GOT3 (cell line): ENCODE measurements around the gene PDXK.

ENCODE experiments used
- DNase-seq: peaks from one replicate; lab custom pipeline; 2025; ENCODE audit warnings: mixed read lengths; lab: John Stamatoyannopoulos, UW

Gene PDXK

DNA sequence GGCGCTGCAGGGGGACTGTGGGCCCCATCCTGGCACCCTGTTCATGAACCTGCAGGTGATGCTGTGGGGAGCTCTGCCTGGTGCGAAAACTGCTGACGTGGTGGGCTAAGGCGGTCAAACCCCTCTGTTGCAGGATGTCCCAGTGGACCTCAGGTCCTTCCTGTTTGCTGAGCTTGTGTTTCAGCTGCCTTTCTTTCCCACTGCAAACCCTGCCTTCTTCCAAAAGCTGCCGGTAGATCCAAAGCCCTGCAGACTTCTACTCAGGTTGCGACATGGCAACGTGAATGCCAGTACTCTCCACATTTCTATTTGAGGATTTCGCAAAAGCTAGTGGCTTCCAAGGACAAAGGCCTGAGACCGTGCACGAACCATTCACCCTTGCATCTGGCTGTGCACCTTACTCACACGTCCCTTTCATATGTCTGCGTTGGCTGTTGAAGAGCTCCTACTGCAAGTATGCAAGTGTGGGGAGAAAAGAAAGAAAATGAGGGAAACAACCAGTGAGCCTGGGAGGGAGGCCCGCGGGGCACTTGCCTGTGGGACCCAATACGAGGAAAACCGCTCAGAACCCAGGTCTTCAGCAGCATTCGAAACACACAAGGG lies 64.3 kb downstream of the PDXK start:
- DNase-seq: no peak

DNA sequence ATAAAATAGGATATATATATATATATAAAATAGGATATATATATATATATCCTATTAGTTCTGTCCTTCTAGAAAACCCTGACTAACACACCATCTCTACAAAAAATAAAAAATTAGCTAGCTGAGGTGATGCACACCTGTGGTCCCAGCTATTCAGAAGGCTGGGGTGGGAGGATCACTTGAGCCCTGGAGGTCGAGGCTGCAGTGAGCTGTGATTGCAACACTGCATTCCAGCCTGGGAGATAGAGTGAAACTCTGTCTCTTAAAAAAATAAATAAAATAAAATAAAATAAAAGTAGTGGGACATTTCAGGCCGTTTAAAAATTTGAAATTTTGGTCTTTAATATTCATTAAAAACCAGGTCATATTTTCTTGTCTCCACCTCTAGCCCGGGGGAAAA lies 66.2 kb downstream of the PDXK start:
- no peak for DNase-seq

DNA sequence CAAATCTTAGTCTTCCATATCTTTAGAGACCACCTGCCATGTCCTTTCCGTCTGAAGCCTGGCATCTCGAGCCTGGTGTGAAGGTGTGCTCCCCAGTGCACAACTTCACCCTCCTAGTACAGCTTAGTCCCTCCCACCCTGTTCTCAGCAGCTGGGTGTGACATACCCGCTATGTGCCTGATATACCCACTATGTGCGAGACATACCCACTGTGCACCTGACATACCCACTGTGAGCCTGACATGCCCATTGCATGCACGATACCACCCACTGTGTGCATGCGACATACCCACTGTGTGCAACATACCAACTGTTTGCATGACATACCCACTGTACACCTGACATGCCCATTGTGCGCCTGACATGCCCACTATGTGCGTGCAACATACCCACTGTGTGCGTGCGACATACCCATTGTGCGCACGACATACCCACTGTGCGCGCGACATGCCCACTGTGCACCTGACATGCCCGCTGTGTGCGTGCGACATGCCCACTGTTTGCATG lies 67.4 kb downstream of the PDXK start:
- no peak for DNase-seq

DNA sequence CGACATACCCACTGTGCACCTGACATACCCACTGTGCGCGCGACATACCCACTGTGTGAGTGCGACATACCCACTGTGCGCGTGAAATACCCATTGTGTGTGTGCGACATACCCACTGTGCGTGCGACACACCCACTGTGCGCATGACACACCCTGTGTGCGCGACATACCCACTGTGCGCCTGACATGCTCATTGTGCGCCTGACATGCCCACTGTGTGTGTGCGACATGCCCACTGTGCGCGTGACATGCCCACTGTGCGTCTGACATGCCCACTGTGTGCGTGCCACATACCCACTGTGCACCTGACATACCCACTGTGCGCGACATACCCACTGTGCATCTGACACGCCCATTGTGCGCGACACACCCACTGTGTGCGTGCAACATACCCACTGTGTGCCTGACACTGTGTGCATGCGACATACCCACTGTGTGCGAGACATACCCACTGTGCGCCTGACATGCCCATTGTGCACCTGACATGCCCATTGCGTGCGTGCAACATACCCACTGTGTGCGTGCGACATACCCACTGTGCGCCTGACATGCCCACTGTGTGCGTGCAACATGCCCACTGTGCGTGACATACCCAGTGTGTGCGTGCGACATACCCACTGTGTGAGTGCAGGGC lies 68.0 kb downstream of the PDXK start:
- DNase-seq: no peak

DNA sequence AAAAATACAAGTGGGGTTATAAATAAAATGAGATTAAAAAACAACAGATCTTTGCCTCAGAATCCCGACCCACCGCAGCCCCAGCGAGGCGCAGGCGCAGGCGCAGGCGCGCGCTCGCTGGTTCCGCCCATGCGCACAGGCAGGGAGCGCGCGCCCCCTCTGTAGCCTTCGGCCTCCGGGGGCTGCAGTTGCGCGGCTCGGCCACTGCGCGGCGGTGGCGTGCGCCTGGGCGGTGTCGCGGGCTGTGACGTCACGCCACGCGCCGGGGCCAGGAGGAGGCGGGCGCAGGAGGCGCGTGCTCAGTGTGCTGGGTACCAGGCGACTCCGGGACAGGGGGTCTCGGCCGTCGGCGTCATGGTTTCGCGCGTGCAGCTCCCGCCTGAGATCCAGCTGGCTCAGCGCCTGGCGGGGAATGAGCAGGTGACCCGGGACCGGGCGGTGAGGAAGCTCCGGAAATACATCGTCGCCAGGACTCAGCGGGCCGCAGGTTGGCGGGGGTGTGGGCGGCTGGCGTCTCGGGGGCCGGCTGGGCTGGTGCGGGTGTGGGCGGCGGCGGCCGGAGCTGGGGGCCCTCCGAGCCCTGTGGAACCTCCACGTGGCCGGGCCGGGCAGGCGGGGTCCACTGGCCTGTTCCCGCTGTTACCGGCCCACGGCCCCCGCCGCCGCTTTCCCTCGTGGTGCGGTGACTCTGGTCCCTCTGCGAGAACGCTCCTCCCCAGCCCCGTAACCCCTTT lies 70.5 kb downstream of the PDXK start, which contains the start of gene RRP1:
Gene RRP1, plus strand, starts transcription at position 302 of the 734 bp plus-strand sequence. Its CDS starts 53 bp downstream, at position 355.
- peak; percentile 81 for DNase-seq

DNA sequence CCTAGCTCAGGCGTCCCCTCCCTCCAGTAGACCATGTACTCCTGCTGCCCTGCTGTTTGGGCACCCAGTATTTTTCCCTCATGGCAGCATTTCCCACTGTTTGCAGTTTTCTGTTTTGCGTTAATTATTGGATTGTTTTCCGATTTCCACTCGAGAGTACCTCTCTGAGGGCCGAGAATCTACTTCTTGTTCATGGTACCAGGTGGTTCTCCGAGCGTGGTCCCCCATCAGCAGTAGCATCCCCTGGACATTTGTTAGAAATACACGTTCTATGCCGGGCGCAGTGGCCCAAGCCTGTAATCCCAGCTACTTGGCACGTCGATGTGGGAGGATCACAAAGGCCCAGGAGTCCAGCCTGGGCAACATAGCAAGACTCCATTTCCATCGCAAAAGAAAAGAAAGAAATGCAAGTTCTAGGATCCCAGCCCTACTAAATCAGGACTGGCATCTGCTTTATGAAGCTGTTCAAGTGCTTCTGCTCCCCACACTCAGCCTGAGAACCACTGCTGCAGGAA lies 71.1 kb downstream of the PDXK start:
- DNase-seq: no peak

DNA sequence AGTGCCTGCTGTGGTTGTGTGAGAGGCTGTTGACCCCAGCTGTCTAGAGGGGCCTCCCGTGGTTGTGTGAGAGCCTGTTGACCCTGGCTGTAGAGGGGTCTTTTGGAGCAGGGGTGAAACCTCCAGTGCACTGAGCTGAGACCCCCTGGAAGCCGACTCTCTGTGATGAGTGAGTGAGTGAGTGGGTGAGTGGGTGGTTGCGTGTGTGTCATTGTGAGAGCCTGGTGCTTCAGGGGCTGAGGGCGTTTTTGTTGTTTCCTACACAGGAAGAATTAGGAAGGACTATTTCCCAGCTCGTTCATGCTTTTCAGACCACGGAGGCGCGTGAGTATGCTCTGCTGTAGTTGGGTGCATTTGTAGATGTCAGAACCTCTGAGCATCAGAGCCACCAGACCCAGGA lies 73.5 kb downstream of the PDXK start:
- DNase-seq: no peak

DNA sequence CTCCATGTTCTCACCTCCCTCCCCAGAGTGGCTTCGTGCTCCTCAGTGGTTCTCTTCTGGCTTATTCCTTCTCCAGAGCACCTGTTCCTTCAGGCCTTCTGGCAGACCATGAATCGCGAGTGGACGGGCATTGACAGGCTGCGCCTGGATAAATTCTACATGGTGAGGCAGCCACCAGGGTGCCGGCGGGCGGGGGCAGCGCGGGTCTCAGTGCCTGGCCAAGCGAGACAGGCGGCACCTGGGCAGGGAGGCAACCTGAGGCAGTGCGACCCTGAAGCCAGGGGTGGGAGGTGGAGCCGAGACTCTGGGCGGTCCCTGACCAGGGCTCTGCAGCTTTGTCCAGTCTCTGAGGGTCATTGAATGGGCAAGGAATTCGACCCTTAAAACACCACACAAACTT lies 74.3 kb downstream of the PDXK start:
- no peak for DNase-seq

DNA sequence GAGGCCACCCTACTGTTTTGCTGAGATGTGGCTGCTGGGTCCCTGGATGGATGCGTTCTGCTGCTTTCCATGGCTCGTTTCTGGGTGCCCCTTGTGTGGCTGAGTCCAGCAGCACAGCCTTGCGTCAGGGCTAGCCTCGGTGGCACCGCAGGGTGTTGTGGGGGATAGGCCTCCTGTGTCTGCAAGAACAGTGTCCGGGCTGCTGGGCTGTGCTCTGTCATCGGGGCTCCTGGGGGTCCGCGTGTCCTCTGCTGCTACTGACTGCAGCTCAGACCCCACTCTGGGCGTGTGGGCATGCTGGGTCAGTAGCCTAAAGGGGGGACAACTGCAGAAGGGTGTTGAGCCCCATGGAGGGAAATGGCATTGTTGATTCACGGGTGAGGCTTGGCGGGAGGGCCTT lies 75.4 kb downstream of the PDXK start:
- no peak for DNase-seq

DNA sequence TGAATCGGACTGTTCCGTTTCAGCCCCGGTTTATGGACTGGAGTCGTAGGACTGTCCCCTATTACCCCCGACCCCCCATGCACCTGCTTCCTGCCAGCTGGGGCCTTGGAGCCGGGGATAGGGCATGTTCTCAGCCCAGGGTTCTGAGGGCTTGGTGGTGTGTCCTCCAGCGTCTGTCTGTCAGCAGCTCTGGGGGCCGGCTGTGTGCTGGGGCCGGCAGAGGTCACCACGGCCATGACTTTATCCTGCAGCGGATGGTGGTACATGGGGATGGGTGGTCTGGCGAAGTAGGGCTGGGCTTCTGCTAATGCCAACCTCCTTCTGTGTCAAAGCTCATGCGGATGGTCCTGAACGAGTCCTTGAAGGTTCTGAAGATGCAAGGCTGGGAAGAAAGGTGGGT lies 75.9 kb downstream of the PDXK start:
- no peak for DNase-seq

DNA sequence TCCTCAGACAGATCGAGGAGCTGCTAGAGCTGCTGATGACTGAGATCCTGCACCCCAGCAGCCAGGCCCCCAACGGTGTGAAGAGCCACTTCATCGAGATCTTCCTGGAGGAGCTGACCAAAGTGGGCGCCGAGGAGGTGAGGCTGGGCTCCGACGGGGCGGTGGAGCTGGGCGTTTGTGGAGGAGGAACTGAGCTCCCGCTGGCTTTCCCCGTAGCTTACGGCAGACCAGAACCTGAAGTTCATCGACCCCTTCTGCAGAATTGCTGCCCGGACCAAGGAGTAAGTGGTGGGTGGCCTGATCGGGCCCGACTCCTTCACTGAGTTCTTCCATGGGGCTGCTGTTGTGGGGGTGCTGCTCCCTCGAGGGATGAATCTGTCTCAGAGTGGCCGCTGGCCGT lies 78.5 kb downstream of the PDXK start:
- no peak for DNase-seq

DNA sequence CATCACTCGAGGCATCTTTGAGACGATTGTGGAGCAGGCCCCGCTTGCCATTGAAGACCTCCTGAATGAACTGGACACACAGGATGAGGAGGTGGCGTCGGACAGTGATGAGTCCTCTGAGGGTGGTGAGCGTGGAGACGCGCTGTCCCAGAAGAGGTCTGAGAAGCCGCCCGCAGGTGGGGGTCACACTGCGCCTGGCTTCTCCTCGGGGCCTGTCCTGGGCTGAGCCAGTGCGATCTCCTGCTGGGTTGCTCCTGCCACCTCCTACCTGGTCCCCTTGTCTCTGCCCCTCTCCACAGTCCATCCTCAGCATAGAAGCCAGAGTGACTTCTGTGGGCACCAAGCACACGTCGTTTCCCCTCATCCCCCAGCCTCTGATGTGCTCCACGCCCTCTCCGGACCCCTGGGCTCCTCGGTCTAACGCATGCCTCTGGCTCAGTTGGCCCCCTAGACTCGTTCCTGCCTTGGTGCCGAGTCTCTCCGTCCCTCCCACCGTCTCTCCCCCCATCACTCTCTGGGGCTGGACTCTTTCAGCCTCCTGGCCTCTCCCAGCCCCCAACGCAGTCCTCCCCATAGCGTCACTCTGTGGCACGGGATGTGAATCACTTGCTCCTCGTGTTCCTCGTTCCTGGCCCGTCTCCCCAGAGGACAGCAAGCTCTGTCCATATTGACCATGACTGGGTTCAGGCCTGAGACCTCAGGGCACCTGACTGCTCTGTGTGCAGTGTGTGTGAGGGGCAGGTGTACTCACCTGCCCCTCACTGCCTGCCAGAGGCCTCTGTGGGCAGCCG lies 79.2 kb downstream of the PDXK start:
- no peak for DNase-seq

DNA sequence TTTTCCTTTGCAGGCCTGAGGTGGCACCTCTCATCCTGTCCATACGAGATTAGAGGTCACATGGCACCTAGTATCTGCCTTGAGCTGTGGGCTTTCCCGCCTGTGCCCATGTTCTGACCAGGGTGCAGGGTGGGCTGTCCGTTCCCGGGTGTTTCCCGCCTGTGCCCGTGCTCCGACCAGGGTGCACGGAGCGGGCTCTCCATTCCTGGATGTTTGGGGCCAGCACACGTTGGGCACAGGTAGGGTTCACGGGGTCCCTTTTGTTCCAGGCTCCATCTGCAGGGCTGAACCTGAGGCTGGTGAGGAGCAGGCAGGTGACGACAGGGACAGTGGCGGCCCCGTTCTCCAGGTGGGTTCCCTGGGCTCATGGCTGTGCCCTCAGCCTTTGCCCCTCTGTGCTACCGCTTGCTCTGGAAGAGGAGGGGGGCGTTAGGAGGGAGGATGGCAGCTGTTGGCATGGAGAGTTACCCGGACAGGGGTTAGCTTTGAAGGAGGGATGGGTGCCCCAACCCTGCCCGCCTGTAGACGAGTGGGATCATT lies 80.4 kb downstream of the PDXK start:
- DNase-seq: no peak

DNA sequence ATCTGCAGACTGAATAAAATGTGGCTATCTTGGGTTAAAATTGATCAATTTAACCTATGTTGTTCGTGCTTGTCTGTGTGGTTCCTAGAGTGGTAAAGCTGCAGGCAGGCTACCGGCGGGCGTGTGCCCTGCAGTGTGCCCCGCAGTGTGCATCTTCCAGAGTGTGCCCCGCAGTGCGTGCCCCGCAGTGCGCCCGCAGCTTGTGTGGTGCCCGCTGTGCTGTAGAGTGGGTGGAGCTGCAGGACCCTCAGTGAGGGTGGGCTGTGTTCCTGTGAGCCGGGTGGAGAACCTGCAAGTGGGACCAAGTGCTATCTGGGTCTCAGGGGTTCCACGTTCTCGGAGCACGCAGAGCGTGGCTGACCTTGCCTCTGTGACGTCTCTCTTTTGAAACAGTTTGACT lies 81.2 kb downstream of the PDXK start:
- no peak for DNase-seq

DNA sequence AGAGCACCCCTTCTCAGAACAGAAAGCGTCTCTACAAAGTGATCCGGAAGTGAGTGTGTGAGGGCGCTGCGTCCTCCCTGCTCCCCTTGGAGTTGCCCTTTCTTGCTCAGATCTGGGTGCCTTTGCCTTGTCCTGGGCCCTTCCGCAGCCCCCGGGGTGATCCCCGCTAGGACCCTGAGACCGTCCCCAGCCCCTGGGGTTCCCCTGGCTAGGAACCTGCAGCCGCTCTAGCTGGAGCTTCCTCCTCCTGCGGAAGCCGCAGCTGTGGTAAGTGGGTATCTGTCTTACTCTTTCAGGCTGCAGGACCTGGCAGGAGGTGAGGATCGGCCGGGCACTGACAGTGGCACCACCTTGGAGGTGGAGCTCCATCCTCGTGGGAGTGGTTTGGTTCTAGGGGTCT lies 81.6 kb downstream of the PDXK start:
- DNase-seq: no peak

DNA sequence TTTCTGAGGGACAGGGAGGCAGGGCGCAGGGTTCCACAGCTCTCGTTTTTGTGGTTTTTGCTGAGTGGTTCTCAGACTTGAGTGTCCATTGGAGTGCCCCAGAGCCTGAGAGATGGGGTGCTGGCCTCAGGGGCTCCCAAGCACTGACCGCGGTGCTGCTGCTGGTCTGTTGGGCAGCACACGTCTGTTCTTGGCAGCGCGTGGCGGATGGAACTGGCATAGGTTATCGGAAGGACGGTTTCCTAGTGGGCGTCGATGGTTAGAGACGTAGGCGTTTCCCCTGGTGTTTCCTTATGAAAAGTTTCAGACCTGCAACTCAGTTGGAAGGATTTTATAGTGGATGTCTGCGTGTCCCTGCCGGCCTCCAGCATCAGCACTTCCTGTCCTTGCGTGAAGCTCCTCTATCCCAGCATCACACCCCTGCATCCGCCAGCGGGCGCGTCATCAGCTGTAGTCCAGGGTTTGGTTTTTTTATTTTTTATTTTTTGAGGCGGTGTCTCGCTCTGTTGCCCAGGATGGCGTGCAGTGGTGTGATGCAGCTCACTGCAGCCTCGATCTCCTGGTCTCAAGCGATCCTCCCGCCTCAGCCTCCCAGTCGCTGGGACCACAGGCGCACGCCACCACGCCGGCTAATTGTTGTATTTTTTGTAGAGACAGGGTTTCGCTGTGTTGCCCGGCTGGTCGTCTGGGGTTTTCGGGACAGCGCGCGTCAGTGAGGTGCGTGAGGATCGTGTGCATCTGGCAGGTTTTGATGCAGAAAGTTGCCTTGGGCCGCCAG lies 82.3 kb downstream of the PDXK start:
- no peak for DNase-seq

DNA sequence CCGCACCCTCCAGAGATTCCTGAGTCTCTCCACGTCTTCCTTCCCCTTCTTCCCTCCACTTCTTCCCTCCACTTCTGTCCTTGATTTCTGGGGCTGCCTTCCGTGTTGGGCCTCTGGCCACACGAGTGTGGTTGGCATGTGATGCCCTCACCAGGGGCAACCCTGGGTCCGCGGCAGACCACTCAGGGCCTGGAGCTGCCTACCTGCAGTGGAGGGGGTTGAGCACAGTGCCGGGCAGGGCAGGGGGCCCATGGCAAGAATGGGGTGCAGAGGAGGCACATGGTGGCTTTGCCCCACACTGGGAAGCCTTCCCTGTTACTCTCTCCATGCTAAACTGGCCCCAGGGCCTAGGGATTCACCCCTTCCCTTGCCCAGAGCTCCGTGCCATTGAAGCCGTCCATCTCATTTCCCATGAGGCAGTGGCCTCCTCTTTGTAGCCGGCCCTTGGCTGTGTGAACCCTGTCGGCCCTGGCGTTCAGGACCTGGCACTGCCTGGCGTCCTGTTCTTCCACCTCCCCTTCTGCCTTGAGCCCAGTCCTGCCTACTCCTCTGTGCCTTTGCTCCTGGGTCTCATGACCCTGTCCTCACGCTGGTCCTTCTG lies 83.9 kb downstream of the PDXK start:
- no peak for DNase-seq

DNA sequence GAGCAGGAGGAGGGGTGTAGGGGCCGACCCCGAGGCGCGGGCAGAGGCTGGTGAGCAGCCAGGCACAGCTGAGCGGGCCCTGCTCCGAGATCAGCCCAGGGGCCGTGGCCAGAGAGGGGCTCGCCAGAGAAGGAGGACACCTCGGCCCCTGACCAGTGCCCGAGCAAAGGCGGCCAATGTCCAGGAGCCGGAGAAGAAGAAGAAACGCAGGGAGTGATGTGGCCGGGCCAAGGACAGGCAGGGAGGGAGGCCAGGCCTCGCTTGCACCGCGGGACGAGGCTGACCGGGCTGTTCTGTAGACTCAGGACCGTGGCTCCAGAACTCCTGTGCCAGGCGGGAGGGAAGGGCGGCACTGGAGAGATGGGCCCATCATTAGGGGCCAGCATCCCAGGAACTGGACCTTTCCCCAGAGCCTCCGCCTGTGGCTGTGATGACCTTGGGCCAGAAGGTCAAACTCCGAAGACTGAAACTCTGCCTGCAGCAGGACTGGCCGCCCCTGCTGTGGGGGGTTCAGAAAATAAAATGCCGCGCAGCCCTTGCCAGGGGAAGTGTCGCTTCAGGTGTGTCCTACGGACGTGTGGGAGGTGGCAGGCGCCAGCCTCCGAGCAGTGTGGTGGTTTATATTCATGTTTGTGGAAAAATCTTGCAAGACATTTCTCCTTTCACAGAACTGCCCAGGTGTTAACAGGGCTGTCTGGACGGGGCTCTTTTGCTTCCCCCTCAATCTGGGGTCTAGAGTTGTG lies 84.8 kb downstream of the PDXK start:
- DNase-seq: no peak

DNA sequence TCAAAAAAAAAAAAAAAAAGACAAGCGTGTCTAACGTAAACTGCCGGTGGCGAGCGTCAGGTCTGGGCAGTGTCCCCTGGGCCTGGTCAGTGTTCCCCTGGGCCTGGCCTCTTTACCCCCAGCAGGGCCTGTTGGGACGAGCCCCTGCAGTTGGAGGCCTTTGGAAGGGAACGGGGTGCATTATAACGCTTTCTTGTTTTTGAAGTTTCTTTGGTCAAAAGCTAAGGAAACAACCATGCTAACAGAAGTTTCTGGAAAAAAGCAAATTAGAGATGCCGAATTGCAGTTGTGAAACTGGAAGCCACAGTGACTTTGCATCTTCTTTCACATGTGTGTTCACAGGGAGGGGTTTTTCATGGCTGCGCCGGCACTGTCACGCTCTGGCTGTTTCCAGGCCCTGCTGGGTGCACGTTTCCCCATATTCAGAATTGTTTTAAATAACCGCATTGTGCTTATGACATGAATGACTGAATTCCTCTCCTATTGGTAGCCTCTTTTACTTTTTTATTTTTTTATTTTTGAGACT lies 86.4 kb downstream of the PDXK start:
- no peak for DNase-seq
